ENCODE results near the gene FARS2. TPM values are rescaled to one million over a fixed set of nuclear protein-coding genes. Genes with fewer than 3 reads are reported as not detected.

The FARS2 gene
- total and polyA plus RNA-seq, 2 of the 13 experiments (the other 11 are each of a cell fraction or from before 2014, with no cell fraction given): 15.4 to 26.0 TPM

GRCh38 chr6:5486214-5486613, 224.9 kb downstream of the FARS2 start (continued):
- TF ChIP-seq SKI (IDR thresholded peaks at IDR 0.05; ENCODE audit: partially characterized antibody): no peak
- TF ChIP-seq FOXK1 (CRISPR knock-in tag; IDR thresholded peaks at IDR 0.05; ENCODE audit: borderline replicate concordance, low read depth): no peak
- TF ChIP-seq ZNF800 (CRISPR knock-in tag; IDR thresholded peaks at IDR 0.05): no peak
- no peak for TF ChIP-seq SMYD3 (CRISPR knock-in tag; IDR thresholded peaks at IDR 0.05)
- no peak for TF ChIP-seq ZFYVE20 (CRISPR knock-in tag; IDR thresholded peaks at IDR 0.05; ENCODE audit: borderline replicate concordance, low read depth)
- TF ChIP-seq MYC (CRISPR knock-in tag; IDR thresholded peaks at IDR 0.05; ENCODE audit: borderline replicate concordance): no peak
- no peak for TF ChIP-seq NFYB (CRISPR knock-in tag; IDR thresholded peaks at IDR 0.05)
- no peak for TF ChIP-seq ZKSCAN8 (CRISPR knock-in tag; IDR thresholded peaks at IDR 0.05; ENCODE audit: borderline replicate concordance)
- TF ChIP-seq ZNF546 (CRISPR knock-in tag; conservative IDR thresholded peaks at IDR 0.05): no peak
- no peak for TF ChIP-seq ATF1 (CRISPR knock-in tag; IDR thresholded peaks at IDR 0.05)
- TF ChIP-seq KDM1A (CRISPR knock-in tag; IDR thresholded peaks at IDR 0.05): no peak
- TF ChIP-seq NCOA5 (CRISPR knock-in tag; IDR thresholded peaks at IDR 0.05): no peak

- no peak for FAIRE-seq
- H3K9ac ChIP-seq (ENCODE audit: insufficient read depth, low read depth, low read length): no peak overlapping the region
- ChIA-PET CTCF (ENCODE audit: low intra/inter-chr PET ratio, low total read pairs) (no interaction called here), POLR2A (no interaction called here)
- no peaks in the 10 kb centered on the region for H4K20me1 ChIP-seq (ENCODE audit: insufficient read depth, low read length)
- TF ChIP-seq ZNF296 (CRISPR knock-in tag; conservative IDR thresholded peaks at IDR 0.05) (no peak), MEIS1 (CRISPR knock-in tag; IDR thresholded peaks at IDR 0.05; ENCODE audit: borderline replicate concordance) (no peak), BRD4 (CRISPR knock-in tag; IDR thresholded peaks at IDR 0.05) (no peak), TBX3 (IDR thresholded peaks at IDR 0.05; ENCODE audit: borderline replicate concordance) (no peak), HMGXB4 (CRISPR knock-in tag; IDR thresholded peaks at IDR 0.05; ENCODE audit: borderline replicate concordance in 1 of 2, low read depth in 1 of 2) (no peak), HMGA1 (CRISPR knock-in tag; conservative IDR thresholded peaks at IDR 0.05) (no peak), LBX2 (CRISPR knock-in tag; IDR thresholded peaks at IDR 0.05; ENCODE audit: borderline replicate concordance) (no peak), ZKSCAN5 (CRISPR knock-in tag; IDR thresholded peaks at IDR 0.05) (no peak), JARID2 (CRISPR knock-in tag; IDR thresholded peaks at IDR 0.05; ENCODE audit: insufficient replicate concordance) (no peak), ZNF891 (CRISPR knock-in tag; IDR thresholded peaks at IDR 0.05) (no peak)
- no peak overlapping the region for H3K4me2 ChIP-seq (ENCODE audit: low read depth, low read length)
- no peak overlapping the region for H2AFZ ChIP-seq (ENCODE audit: low read length)
- 100% methylated on average over 1 of the region's 1 CpG for WGBS (ENCODE audit: low lambda C conversion rate)
- no peaks in the 10 kb centered on the region for H3K79me2 ChIP-seq (ENCODE audit: insufficient read depth, low read length)
- no peak for ATAC-seq
- no peaks in the 10 kb centered on the region for H3K27me3 ChIP-seq (ENCODE audit: control insufficient read depth in 1 of 2, insufficient read depth in 2 of 2, low read length in 2 of 2)
- H3K4me3 ChIP-seq (replicated peaks in 1 of 3; ENCODE audit: insufficient read depth in 1 of 3, low read depth in 2 of 3, low read length in 3 of 3): no peak overlapping the region
- no TSS peak for BruUV-seq (replicated peaks)
- in situ Hi-C loops (cut with HindIII; ENCODE audit: extremely low pct_ligation_motif_present, low pct_unique_long_range_greater_than_20kb): no loop called here
- no peaks in the 10 kb centered on the region for H3K4me1 ChIP-seq (ENCODE audit: insufficient read depth, low read length)
- DNase-seq (ENCODE audit: low spot score): no peak
- no peaks in the 10 kb centered on the region for H3K9me3 ChIP-seq (ENCODE audit: low read length)
- H3K36me3 ChIP-seq (replicated peaks in 1 of 2; ENCODE audit: control insufficient read depth in 1 of 2, insufficient read depth in 2 of 2, low read length in 2 of 2): no peaks in the 10 kb centered on the region
- H3K27ac ChIP-seq (ENCODE audit: extremely low read length, insufficient read depth, low read length): no peak overlapping the region
- intact Hi-C loops (cut with micrococcal nuclease; ENCODE audit: unreplicated experiment): no loop called here
These were observed 229.3 kb downstream of the FARS2 start for GRCh38 chr6:5490501-5491069.

Data from HepG2 (cell line).